Colon (tissue), 2 donors: ENCODE measurements around the gene TNS3.

Experiments
- FAIRE-seq: peaks from 2 replicates; lab custom pipeline; 2012; peaks lifted over from hg19 to GRCh38; lab: Jason Lieb, UNC
- donor health status: control.
- donor health status: control.

TNS3 gene

DNA sequence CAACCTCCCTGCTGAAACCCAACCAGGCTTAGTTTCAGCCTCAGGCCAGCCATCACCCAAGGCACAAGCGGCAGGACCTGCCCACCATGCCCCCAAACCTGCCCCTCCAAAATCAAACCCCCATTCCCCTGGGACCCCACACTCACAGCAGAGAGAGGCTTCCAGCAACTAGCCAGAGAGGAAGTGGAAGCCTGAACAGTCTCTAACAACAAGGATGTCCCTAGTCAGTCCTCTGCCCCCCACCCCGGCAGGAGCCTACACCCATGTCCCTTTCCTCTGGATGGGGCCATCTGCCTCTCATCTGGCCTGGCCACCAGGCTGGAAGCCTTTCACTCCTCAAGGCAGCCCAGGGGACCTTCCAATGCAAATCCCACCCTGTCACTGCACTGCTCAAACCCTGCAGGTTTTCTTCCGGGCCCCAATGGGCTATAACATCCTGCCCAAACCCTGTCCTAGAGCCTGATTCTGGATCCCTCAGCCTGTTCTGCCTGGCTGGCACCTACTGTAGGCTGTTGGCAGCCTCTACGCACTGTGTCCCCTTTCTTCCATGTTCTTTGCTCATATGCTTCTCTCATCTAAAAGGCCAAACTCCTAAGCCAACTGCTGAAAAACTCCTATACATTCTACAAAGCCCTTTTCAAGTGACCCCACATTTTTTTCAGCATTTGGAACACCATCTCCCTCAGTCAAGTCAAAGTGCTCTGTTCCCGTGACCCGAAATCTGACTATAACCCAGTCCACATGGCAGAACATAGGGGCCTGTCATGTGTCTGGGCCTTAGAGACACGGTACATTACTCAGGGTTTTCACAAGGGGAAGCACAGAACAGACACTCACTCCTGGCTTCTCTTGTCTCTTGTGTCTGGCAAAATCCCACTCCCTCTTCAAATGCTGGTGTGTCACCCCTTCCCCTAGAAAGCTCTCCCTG is 253.3 kb downstream of the TNS3 start:
- FAIRE-seq: no peak

DNA sequence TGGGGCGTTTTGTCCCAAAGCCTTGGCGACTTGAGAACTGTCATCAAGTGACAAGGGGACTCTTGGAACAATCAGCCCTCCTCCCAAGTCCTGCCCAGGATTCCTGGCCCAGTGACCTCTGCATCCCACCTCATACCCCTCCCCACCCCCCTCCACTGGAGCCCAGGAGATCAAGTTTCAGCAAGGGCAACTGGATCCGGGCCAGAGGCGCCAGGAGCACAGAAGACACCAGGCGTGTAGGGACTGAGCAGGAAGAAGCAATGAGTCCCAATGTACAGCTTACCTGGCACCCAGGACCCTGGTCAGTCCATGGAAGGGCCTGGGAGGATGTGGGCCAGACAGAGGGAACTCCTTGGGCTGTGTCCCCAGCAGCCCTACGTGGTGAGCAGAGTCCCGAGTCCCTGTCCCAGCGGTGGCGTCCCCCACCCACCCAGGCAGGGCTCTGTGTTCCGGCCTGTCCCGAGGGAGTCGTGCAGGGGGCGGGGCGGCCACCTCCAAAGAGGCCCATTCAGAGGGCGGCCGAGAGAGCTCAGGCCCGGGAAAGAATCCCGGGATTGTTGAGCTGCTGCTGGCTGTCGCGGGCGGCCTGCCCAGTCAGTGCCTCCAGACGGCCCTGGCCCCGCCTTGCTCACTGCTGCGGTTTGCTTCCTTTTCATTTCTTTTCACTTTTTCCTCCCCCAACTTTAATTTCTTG is 254.1 kb downstream of the TNS3 start:
- no peak for FAIRE-seq

DNA sequence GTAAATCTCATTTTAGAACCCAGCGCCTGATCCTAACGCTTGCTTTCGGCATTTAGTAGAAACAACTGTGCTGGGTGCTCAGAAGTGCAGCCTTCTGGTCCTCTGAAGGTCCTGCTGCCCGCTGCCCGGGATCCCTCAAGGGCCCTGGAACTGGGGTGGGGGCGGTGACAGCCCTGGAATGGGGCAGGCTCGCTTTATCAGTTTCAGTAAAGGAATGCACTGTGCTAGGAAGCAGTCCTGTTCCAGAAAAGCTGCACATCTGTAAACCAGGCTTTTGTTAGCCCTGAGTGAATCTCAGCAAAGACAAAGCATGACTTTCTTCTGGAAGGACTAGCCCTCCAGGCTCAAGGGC is 254.6 kb downstream of the TNS3 start:
- FAIRE-seq: no peak

DNA sequence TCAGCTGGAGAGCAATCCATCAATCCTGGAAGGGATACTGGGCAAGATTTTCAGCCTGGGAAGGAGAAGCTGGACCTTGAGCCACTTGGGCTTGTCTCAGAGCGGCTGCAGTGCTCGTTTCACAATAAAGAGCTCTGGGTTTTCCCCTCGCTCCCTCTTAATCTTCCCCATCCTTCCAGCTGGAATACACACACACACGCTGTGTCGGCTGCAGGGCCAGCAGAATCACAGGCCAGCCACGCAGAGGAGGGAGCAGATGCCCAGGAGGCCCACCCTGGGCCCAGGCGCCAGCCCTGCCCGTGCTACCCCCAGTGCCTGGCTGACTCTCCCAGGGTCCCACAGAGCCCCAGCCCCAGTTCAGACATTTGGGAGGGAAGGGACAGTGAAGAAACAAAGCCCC is 255.1 kb downstream of the TNS3 start:
- no peak for FAIRE-seq

DNA sequence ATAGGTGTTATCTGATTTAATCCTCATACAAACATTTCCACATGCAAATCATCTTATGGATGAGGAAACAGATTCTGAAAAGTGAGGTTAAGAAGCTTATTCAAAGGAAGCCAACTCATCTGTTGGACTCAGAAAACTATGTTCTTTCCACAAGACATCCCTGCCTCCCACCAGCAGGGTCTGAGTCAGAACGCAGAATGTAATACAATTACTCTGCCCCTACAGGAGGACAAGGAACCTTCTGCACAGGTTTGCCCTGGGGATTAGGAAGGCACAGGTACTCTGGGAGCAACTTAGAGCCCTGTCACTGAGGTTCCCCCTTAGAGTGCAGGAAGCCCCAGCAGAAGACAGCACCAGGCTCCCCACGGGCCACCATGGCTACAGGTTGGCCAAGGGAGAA is 255.7 kb downstream of the TNS3 start:
- no peak for FAIRE-seq

DNA sequence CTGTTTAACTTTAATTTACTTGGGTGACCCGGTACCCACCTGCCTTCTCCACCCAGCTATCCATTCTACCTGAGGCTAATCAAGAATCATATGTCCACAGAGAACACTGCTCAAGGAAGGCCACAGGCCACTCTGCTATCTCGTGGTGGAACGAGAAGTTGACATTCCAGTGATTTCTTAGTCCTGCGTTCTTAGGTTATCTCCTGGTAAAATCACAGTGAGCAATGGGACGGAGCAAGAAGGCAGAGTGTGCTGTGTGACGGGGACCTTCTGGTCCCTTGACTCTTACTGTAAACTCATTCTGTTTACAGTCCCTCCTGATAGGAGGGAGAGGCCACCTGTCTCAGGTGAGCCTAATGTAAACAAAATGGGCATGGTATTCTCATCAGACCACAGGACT is 256.6 kb downstream of the TNS3 start:
- no peak for FAIRE-seq

DNA sequence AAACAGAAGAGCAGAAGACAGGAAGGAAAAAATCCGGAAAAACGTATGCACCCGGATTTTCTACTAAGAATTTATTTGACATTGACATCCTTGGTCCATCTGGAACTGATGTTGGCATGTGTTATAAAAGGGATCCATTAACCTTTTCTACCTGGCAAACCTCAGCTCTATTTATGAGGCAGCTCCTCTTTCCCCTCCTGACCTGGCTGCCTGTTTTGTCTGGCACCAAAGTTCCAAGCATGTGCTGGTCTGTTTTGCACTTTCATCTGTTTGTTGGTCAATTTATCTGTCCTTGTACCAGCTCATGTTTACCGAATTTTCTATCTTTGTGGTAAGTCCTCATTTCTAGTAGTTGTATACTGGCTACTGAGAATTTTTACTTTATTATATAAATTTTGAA is 258.0 kb downstream of the TNS3 start:
- no peak for FAIRE-seq

DNA sequence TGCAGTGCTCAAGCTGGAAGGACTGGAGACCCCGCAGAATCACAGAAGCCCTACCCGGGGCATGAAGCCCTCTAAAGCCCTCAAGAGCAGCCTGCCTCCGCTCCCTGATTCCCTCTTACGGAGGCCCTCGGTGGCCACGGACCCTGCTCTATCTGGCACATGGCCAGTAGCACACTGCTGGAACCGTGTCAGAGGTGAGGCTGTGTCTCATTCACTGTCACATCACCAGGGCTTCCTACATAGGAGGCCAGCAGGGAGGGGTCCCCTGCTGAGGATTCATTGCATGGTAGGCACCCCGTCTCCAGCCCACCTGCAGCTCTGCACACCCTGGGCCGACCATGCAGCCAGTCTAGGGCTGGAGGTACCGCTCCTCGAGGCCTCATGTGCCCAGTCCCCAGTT is 259.2 kb downstream of the TNS3 start:
- no peak for FAIRE-seq

DNA sequence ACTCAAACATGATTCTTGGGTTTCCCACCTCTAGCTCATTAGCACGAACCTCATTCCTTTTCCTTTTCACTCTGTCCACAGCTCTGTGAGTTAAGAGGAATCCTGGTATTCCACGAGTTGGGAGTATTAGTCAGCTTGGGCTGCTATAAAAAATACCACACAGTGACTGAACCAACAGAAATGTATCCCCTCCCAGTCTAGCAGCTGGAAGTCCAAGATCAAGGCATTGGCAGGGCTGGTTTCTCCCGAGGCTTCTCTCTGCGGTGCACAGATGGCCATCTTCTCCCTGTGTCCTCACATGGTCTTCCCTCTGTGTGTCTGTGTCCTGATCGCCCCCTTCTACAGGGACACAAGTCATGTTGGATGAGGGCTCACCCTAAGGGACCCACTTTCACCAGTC is 261.6 kb downstream of the TNS3 start:
- no peak for FAIRE-seq

DNA sequence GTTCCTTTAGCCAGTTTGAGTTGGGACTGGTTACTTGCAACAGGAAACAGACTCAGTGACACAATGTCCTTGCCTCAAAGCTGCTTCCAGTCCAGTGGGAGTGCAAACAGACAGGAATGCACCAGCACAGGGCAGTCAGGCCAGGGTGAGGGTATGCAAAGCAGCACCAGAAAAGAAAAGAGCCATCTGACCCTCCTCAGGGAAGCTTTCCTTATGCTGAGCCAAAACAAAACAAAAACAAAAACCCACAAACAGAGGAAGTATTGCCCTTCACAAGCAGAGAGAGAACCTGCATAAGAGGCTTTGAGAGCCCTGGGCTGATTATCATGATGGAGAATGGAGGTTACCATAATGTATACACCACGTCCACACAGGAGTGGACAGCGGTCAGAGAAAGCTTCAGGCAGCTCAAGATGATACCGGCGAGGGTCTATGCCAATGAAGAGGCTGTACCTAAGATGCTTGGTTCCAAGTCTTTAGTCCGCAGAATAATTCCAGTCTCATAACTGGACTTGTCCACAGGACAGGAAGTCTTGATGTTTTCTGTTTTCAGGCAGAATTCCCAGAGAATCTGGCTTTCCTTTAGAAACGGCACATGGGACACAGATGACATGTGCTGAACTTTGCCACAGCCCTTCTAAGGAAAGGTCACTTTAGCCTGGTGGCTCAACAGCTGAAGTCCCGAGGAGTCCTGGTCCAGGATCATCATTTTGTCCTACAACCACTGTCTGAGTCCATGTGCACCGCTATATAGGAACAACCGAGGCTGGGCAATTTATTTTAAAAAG is 263.3 kb downstream of the TNS3 start:
- no peak for FAIRE-seq

DNA sequence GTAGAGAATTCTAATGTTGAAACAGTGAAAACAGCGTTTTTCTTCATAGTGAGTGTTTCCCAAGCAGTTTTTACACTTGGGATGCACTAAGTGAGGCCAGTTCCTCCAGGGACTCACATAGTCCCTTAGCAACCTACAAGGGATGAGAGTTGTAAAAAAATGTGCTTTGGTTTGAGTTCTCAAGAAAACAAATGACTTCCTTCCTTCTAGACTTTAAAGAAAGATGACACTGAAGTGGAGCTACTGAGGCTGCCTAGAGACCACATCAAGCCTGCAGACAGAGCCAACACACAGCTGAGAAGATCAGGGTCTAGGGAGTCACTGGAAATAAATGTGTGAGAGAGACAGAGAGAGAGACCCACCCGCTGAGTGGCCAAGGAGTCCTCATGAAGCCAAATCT is 264.4 kb downstream of the TNS3 start:
- FAIRE-seq: no peak

DNA sequence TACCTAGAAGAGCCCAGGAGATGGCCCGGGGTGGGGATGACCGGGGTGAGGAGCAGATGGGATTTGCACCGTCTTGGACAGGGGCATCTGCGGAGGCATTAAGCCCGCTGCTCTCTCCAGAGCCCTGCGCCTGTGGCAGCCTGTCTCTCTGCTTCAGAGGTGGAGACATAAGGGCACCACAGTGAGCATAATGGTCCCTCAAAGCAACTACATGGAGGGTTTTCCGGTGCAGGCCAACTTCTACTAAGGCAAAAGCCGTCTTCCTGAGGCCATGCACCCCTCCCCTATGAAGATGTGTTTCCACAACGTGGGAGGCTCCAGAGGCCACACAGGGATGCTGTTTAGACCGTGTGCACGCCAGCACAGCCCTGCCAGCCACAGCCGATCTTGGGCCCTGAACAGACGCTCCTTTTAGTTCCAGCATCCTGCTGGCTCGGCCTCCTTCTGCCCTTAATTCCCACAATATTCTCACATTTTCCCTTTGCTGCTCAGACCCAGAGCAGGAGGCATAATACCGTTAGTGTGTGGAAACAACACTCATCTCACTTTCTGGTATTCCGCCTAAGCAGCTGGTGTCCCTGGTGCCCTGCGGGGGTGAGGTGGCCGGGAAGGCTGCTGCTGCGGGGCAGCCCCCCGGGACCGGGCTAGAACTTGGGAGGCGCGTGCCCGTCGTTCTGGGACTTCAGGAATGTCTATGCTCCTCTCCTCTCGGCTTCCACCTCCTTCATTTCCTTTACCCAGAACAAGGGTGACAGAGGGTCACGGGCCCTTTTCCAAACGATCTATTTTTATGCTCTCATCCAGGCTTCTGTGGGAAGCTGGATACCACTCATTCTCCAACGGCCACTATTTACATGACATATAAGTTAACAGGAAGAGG is 266.9 kb downstream of the TNS3 start:
- no peak for FAIRE-seq

DNA sequence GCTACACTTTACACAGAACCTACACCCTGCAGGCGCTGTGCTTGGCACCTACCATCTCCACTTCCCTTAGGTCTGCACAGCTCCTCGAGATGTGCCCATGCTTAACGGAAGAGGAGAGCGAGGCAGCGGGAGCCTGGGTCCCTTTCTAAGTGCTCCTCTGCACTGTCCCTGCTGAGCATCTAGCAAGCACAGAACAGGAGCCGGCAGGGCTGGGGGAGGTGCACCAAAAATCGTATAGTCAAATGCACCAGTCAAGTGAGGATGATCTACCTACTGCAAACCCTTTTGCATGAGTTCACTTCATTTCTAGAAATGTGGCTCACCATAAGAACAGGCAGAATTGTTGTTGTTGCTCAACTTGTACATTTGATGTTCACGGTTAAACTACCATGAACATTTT is 267.7 kb downstream of the TNS3 start:
- FAIRE-seq: no peak

DNA sequence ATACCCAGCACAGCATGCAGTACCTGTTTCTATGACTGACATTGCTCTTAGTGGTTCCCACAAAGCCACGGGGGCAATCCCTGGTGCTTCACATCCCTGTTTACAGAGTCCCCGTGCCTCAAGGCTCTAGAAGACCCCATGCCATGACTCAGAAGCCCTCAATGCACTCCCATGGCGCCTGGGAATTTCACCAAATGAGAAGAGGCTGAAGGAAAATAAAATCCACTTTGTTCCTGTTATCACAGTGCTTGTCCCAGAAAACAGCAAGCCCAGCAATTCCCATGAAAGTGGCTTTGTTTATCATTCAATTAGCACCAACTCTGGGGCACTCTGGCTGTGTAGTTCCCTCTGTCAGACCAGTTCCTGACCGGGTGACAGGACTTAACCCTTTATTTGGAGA is 268.3 kb downstream of the TNS3 start:
- no peak for FAIRE-seq

DNA sequence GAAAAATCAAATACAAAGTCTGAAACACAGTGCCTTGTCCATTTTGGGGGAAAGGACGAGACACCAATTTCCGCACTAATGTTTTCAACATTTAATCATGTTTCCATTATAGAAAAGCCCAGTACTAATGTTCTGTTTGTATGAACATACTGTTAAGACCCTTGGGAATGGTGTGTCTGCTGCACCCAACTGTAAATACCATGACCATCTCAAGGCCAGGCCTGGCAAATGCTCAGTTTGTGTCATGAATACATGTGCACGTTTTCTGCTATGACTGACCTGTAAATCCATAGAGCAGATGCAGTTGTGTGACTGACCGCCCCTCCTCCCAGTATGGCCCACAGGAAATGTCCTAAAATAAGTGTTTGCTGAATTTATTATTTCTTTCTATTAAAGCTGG is 270.0 kb downstream of the TNS3 start:
- FAIRE-seq: no peak

DNA sequence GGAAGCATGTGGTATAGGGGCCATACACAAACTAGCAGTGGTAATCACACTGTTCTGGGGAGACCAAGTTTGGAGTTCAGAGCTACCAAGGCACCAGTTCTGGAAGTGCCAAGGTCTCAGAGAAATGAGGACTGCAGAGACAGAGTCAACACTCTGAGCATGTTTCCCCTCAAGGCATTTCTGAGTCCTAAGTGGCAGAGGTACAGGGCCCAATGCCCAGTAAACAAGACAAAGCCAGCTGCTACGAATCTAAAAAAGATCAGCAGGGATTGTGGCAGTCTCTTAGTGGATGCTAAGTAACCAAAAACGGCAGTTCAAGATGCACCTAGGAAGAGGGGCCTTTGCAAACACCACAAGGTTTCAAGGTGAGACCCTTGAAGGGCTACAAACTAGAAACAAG is 271.9 kb downstream of the TNS3 start:
- FAIRE-seq: no peak

DNA sequence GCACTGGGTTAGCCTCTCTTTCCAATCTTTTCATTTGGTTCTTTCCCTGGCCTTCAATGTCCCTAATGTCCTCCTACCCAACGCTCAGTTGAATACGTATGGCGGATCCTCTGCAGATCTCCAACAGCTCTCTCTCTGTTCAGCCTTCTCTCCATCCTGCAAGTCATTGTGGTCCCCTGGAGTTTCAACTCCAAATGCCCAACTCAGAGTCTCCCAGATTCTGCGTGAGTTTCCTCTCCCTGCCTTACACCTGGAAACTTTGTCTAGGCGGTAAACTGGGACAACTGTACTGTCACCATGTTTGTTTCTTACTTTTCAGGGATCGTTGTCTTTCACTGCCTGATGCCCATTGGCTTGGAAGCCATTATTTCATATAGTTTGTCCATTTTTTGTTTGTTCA is 273.1 kb downstream of the TNS3 start:
- no peak for FAIRE-seq

DNA sequence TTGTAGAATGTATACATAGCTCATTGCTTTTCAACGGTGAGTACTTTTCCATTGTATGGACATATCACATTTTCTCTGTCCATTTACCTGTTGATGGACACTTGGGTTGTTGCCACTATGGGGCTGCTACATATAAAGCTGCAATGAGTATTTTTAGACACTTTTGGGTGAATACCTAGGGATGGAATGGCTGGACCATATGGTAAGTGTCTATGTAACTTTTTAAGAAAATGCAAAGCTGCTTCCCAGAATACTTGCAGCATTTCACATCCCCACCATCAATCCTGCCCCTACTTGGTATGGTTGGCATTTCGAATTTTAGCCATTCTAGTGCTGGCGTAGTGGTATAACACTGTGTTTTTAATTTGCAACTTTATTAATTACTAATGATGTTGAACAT is 274.6 kb downstream of the TNS3 start:
- no peak for FAIRE-seq

DNA sequence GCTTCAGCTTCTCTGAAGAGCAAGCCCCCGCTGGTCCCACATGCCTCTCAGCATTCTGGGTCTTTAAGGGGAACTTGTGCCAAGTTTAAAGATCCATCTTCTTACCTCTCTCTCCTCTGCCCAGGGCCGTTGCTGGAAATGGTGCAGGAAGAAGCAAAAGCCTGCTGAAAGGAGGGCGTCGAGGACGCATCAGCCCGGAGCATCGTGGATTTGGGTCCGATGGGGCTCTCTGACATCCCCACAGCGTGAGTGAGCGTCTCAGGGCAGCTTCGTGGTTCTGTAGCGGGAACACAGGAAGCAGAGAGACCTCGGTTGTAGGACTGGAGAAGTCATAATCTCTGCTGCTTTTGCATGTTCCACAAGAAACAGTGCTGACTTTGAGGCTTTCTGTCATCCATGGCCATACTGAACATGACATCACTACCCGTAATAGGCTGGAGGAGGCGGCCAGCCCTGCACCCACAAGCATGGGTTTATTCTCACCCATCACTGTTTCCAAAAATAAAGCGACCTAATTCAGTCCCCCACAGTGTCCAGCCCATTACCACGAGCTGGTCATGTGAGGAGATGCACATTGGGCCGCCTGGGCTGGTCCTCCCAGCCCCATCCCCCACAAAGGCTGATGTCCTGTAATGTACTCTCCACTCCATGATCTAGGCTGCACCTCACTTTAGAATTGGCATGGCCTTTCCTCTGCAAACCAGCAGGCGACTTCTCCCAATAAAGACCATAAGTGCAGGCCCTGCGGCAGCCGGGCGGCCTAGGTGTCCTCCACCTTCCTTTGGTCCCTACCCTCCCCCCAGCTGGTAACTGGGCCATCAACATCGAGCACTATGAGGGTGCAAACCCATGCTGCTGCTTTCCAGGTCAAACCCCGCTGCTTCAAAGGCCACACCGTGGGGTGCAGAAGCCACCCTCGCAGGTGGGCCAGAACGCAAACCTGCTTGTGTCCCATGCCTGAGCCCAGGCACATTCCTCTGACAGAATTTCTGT is 276.9 kb downstream of the TNS3 start:
- FAIRE-seq: no peak

DNA sequence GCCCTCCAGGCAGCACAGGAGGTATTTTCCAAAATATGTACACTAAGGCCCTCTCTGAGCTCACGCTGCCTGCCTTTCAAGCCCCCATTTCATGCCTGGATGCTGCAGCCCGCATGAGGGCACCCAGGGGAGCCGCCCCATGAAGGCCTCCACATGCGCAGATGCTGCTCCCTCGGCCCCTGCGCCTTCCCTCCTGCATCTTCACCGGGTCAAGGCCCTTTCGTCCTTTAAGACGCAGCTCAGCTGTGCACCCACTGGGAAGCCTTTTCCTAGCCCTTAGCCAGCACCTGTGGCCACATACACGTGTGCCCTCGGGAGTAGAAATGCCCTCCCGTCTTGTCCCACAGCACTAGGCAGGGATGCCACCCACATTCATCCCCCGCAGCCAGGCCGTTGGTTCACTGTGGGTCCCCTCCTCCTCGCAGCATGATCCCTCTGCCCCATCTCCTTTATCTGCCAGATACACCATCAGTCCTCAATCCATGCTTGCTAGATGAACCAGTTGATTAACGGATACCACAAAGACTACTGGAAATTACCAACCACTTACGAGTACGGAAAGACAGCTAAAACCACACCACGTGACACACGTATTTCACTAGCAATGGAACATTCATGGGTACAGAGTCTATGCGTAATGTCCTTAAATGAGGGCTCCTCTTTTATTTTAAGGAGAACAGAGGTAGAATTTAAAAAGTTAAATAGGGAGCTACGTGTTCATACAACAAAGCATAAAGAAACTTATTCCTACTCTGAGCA is 278.0 kb downstream of the TNS3 start:
- no peak for FAIRE-seq
